Natural killer cell (primary cell): ENCODE data around the gene KRTAP5-1. TPM values are rescaled to one million over a fixed set of nuclear protein-coding genes. Genes with fewer than 3 reads are reported as not detected.
"Not testable (repeated sequence)": the region's sequence is repeated elsewhere in the genome, so short reads cannot be mapped to it uniquely, and the experiment has no call there.

Experiments
- ATAC-seq, 3 donors: fragments of 150-1000 bp in 2 of 3; fragments of 200-7000 bp in 1 of 3; cut with Tn5 transposase; 1 replicate in 1 of 3; 2 replicates in 2 of 3; pipeline ENCODE4 v1.10.0; 2021; ENCODE audit warnings: mild to moderate bottlenecking in 2 of 3, moderate library complexity in 2 of 3
- DNase-seq, 2 donors: peaks; one replicate each; pipeline versions ENCODE4 v3.0.0 to v3.0.0-alpha.2; 2013 to 2021; ENCODE audit warnings: mixed read lengths in 1 of 2
- H3K27ac ChIP-seq: one replicate; pipeline ENCODE4 v1.5.1; 2013; ENCODE audit warnings: mild to moderate bottlenecking, low read length
- H3K27me3 ChIP-seq: one replicate; pipeline ENCODE4 v1.6.1; 2013; ENCODE audit warnings: low read length; ENCODE audit not compliant: control insufficient read depth, insufficient read depth
- H3K36me3 ChIP-seq: one replicate; pipeline ENCODE4 v1.6.1; 2013; ENCODE audit warnings: low read length; ENCODE audit not compliant: control insufficient read depth, insufficient read depth
- H3K4me1 ChIP-seq: one replicate; pipeline ENCODE4 v1.6.1; 2013; ENCODE audit warnings: low read length; ENCODE audit not compliant: control insufficient read depth, insufficient read depth
- H3K4me3 ChIP-seq: one replicate; pipeline ENCODE4 v1.5.1; 2013; ENCODE audit warnings: low read length
- H3K9me3 ChIP-seq: one replicate; pipeline ENCODE4 v1.6.1; 2013; ENCODE audit warnings: low read length; ENCODE audit not compliant: control insufficient read depth, insufficient read depth
- H3K27ac Mint-ChIP-seq, 2 donors: one replicate each; pipeline ENCODE4 v1.8.0; 2022; ENCODE audit warnings: mild to moderate bottlenecking in 2 of 2, mixed read lengths in 2 of 2, moderate library complexity in 1 of 2
- H3K27me3 Mint-ChIP-seq, 2 donors: one replicate each; pipeline ENCODE4 v1.8.0; 2022; ENCODE audit warnings: low read depth in 2 of 2, mixed read lengths in 2 of 2
- H3K36me3 Mint-ChIP-seq: one replicate; pipeline ENCODE4 v1.8.0; 2022; ENCODE audit warnings: mixed read lengths
- H3K4me1 Mint-ChIP-seq, 2 donors: one replicate each; pipeline ENCODE4 v1.8.0; 2022; ENCODE audit warnings: mixed read lengths in 2 of 2
- H3K4me3 Mint-ChIP-seq: one replicate; pipeline ENCODE4 v1.8.0; 2022; ENCODE audit warnings: mild to moderate bottlenecking, moderate library complexity, mixed read lengths
- H3K9me3 Mint-ChIP-seq, 2 donors: one replicate each; pipeline ENCODE4 v1.8.0; 2022; ENCODE audit warnings: mixed read lengths in 2 of 2
- WGBS: methylation state at CpG from one replicate; pipeline ENCODE4 v1.1.7; 2013; ENCODE audit warnings: missing lambda C conversion rate; ENCODE audit not compliant: insufficient coverage; 5-methylcytosine and 5-hydroxymethylcytosine counted together
- intact Hi-C: fragments of 100-400 bp; cut with micrococcal nuclease; formaldehyde crosslinking; loops from one replicate; pipeline ENCODE4 v1.14.2; 2022
- total RNA-seq, 4 donors: library from RNA; stranded (reverse); fragments of 120-200 nt in 1 of 4; gene quantifications; one replicate each; pipeline versions ENCODE4 v1.2.3 to v1.2.4, GENCODE V29; 2013 to 2022
- TF ChIP-seq, protein P1 (sequence below): fragments of 200-600 bp; IDR thresholded peaks from one replicate; pipeline ENCODE4 v1.8.0; 2022; ENCODE audit warnings: antibody characterized with exemption

Gene KRTAP5-1
- total RNA-seq, 3 donors from 2014 or later (not counting 1 experiment from before 2014, with no cell fraction given), result not detected

DNA sequence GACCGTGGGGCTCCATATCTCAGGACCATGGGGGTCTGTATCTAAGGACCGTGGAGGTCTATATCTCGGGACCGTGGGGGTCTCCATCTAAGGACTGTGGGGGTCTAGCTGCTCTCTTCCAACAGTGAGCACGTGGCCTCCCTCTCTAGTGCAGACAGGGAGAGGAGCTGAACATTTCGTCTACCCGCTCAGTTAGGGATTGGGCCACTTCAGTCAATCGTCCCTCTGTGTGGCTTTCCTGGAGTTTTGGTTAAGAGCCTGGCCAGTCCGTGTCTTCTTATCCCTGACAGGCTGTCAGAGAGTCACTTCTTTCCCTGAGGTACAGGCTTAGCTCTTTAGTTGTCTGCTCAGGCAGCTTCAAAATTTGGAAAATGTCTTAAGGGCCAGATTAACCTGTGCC, 3.1 kb downstream of the KRTAP5-1 start:
- H3K9me3 Mint-ChIP-seq, result no peaks in the 10 kb centered on the region
- H3K4me1 Mint-ChIP-seq, result no peaks in the 10 kb centered on the region
- Histone ChIP-seq H3K27ac (no peak overlapping the region), H3K36me3 (no peaks in the 10 kb centered on the region), H3K4me3 (no peak overlapping the region), H3K9me3 (peaks cover 6% of the 10 kb centered on the region), H3K4me1 (peaks cover 16% of the 10 kb centered on the region), H3K27me3 (no peaks in the 10 kb centered on the region)
- ATAC-seq (no peak), DNase-seq (no peak)
- H3K27ac Mint-ChIP-seq, result no peak overlapping the region
- no peaks in the 10 kb centered on the region for H3K36me3 Mint-ChIP-seq
- TF ChIP-seq, protein P1, sequence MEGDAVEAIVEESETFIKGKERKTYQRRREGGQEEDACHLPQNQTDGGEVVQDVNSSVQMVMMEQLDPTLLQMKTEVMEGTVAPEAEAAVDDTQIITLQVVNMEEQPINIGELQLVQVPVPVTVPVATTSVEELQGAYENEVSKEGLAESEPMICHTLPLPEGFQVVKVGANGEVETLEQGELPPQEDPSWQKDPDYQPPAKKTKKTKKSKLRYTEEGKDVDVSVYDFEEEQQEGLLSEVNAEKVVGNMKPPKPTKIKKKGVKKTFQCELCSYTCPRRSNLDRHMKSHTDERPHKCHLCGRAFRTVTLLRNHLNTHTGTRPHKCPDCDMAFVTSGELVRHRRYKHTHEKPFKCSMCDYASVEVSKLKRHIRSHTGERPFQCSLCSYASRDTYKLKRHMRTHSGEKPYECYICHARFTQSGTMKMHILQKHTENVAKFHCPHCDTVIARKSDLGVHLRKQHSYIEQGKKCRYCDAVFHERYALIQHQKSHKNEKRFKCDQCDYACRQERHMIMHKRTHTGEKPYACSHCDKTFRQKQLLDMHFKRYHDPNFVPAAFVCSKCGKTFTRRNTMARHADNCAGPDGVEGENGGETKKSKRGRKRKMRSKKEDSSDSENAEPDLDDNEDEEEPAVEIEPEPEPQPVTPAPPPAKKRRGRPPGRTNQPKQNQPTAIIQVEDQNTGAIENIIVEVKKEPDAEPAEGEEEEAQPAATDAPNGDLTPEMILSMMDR, result no peak
- WGBS, result 82% methylated on average over 9 of the region's 9 CpGs
- intact Hi-C loops, result no loop called here
- H3K27me3 Mint-ChIP-seq, result peaks cover 6 to 13% of the 10 kb centered on the region in 2 donors
- no peak overlapping the region for H3K4me3 Mint-ChIP-seq

- Histone ChIP-seq H3K27me3 (no peaks in the 10 kb centered on the region), H3K9me3 (peaks cover 6% of the 10 kb centered on the region), H3K4me3 (no peak overlapping the region), H3K27ac (no peak overlapping the region), H3K36me3 (no peaks in the 10 kb centered on the region), H3K4me1 (peaks cover 18% of the 10 kb centered on the region)
- H3K4me3 Mint-ChIP-seq, result peak overlapping the region; percentile 41
- H3K27me3 Mint-ChIP-seq, result peaks cover 0 to 14% of the 10 kb centered on the region in 2 donors
- TF ChIP-seq, protein P1, result no peak
- no peaks in the 10 kb centered on the region for H3K9me3 Mint-ChIP-seq
- ATAC-seq, result no peak
- no peaks in the 10 kb centered on the region for H3K36me3 Mint-ChIP-seq
- intact Hi-C loops, result no loop called here
- H3K4me1 Mint-ChIP-seq, result peaks cover 0 to 14% of the 10 kb centered on the region in 2 donors
- DNase-seq, result no peak
- H3K27ac Mint-ChIP-seq, result no peak overlapping the region
- 85% methylated on average over 6 of the region's 6 CpGs for WGBS
Observed at GRCh38 chr11:1576825-1577224, 8.3 kb downstream of the KRTAP5-1 start.

DNA sequence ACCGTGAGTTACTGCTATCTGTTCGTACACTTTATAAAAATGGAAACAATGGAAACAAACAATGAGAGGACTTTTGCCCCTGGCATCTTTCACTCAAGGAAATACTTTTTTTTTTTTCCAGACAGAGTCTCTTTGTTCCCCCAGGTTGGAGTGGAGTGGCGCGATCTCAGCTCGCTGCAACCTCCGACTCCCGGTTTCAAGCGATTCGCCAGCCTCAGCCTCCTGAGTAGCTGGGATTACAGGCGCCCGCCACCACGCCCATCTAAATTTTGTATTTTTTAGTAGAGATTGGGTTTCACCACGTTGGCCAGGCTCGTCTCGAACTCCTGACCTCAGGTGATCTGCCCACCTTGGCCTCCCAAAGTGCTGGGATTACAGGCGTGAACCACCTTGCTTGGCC, 9.3 kb downstream of the KRTAP5-1 start:
- H3K27ac Mint-ChIP-seq, H3K9me3 ChIP-seq, H3K36me3 ChIP-seq, DNase-seq, H3K27ac ChIP-seq, H3K9me3 Mint-ChIP-seq, H3K36me3 Mint-ChIP-seq, H3K27me3 ChIP-seq, H3K4me3 ChIP-seq, ATAC-seq: not testable (repeated sequence)
- Mint-ChIP-seq H3K4me3 (peak overlapping the region; percentile 69), H3K4me1 (peaks cover 0 to 17% of the 10 kb centered on the region in 2 donors), H3K27me3 (peaks cover 0 to 11% of the 10 kb centered on the region in 2 donors)
- 88% methylated on average over 16 of the region's 16 CpGs for WGBS
- intact Hi-C loops, result loop anchor here (2.0 kb wide), 1 partner anchor 29 kb away; no protein-coding TSS in a partner anchor
- H3K4me1 ChIP-seq, result peaks cover 26% of the 10 kb centered on the region

- Mint-ChIP-seq H3K4me3 (peak overlapping the region; percentile 69), H3K27me3 (peaks cover 0 to 11% of the 10 kb centered on the region in 2 donors), H3K27ac (peak overlapping the region in 1 of 2 donors; percentile 48), H3K4me1 (peaks cover 0 to 23% of the 10 kb centered on the region in 2 donors), H3K36me3 (no peaks in the 10 kb centered on the region), H3K9me3 (no peaks in the 10 kb centered on the region)
- H3K27me3 ChIP-seq, result peaks cover 5% of the 10 kb centered on the region
- peaks cover 33% of the 10 kb centered on the region for H3K4me1 ChIP-seq
- TF ChIP-seq, protein P1, result no peak
- intact Hi-C loops, result loop anchor here (2.0 to 5.0 kb wide), 3 partner anchors 28 to 373 kb away; partner anchors contain the start of gene LSP1
- 28% methylated on average over 7 of the region's 7 CpGs for WGBS
- no peaks in the 10 kb centered on the region for H3K36me3 ChIP-seq
- DNase-seq (no peak), ATAC-seq (no peak)
- H3K27ac ChIP-seq, result no peak overlapping the region
- H3K9me3 ChIP-seq, result peaks cover 6% of the 10 kb centered on the region
- H3K4me3 ChIP-seq, result no peak overlapping the region
Observed at GRCh38 chr11:1574933-1575242, 10.2 kb downstream of the KRTAP5-1 start.
